SK-N-MC (cell line): ENCODE measurements around the gene ANKRD33.

Source experiments
- DNase-seq: peaks from one replicate; pipeline ENCODE4 v3.0.0-alpha.2; 2011; ENCODE audit warnings: low read depth, low spot score
- H3K27ac ChIP-seq: fragments of 200-600 bp; sonication (generic); 2 replicates; pipeline ENCODE4 v1.5.1; 2016; ENCODE audit warnings: mixed run types
- H3K36me3 ChIP-seq: fragments of 200-600 bp; sonication (generic); 2 replicates; pipeline ENCODE4 v1.6.1; 2017; ENCODE audit warnings: antibody characterized with exemption, low read length, mixed read lengths; ENCODE audit not compliant: insufficient read depth
- H3K4me3 ChIP-seq: fragments of 200-600 bp; sonication (generic); 2 replicates; pipeline ENCODE4 v1.5.1; 2016
- H3K9ac ChIP-seq: fragments of 200-600 bp; sonication (generic); 2 replicates; pipeline ENCODE4 v1.8.0; 2017; ENCODE audit warnings: mixed run types, mixed read lengths; ENCODE audit not compliant: insufficient read length
- H3K9me3 ChIP-seq: fragments of 200-600 bp; sonication (generic); 2 replicates; pipeline ENCODE4 v1.6.1; 2017; ENCODE audit warnings: low read depth, mild to moderate bottlenecking, antibody characterized with exemption, low read length, moderate library complexity, mixed read lengths
- EZH2 ChIP-seq: fragments of 200-600 bp; sonication (generic); IDR thresholded peaks from one replicate; pipeline ENCODE4 v1.6.1; 2017; ENCODE audit warnings: antibody characterized with exemption
- FOXP2 ChIP-seq: optimal IDR thresholded peaks from 2 replicates; pipeline ENCODE3; 2011; ENCODE audit warnings: mild to moderate bottlenecking, moderate library complexity; ENCODE audit not compliant: insufficient read depth; ENCODE audit errors: extremely low read length, control extremely low read depth
- POLR2AphosphoS5 ChIP-seq: IDR thresholded peaks from 2 replicates; pipeline ENCODE4 v1.6.1; 2012; ENCODE audit warnings: mild to moderate bottlenecking, low read depth, low read length, borderline replicate concordance

The ANKRD33 gene

DNA sequence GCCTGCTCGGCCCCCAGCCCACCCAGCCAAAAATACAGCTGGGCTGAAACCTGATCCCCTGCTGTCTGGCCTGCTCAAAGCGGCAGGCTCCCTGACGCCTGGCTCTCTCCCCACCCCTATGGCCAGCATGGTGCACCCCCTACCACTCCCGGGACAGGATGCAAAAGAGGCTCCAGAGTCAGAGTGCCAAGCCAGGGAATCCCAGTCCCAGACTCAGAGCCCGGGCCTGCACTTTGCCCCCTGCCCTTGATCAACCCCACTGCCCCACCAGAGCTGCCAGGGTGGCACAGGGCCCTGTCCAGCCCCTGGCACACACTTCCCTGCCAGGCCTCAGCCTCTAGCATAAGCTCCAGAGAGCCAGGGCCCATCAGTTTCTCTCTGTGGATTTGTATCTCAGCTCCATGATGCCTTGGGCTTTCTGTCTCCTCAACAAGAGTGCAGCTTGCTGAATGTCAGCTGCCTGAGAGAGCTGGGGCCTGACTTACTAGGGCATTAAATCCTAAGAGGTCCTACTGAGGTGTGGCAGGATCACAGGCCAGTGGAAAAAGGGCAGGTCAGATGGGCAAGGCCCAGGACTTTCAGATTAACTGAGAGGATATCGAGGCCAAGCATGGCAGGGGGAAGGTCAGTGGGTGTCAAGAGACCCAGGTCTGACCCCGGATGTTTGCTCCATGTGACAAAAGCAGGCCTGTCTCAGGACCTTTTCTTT lies 33.3 kb downstream of the ANKRD33 start:
- DNase-seq, result no peak
- Histone ChIP-seq H3K9ac (no peak overlapping the region), H3K27ac (no peak overlapping the region)

DNA sequence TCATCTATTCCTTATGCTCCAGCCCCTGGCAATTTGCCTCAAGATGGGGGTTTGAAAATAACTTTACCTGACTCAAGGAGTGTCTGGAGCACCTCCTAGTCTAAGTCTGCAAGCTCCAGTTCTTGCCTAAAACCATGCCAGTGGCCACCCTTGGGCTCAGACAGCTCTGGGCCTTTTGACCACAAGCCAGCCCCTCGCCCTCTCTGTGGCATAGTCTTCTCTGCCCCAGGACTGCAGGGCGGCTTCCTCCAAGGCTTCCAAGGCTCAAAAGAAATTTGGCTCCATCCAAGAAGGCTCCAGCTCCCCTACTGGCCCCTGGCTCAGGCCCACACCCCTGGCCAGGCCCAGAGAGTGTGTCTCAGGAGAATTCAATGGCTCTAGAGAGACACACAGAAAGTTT lies 34.2 kb downstream of the ANKRD33 start:
- TF ChIP-seq EZH2, result no peak
- Histone ChIP-seq H3K9ac (no peak overlapping the region), H3K36me3 (no peaks in the 10 kb centered on the region)

More for the DNA sequence above, 33.3 kb downstream of the ANKRD33 start:
- TF ChIP-seq POLR2AphosphoS5, result no peak
- TF ChIP-seq EZH2, result no peak
- TF ChIP-seq FOXP2, result no peak
- Histone ChIP-seq H3K4me3 (no peak overlapping the region), H3K9me3 (no peaks in the 10 kb centered on the region), H3K36me3 (no peaks in the 10 kb centered on the region)

DNA sequence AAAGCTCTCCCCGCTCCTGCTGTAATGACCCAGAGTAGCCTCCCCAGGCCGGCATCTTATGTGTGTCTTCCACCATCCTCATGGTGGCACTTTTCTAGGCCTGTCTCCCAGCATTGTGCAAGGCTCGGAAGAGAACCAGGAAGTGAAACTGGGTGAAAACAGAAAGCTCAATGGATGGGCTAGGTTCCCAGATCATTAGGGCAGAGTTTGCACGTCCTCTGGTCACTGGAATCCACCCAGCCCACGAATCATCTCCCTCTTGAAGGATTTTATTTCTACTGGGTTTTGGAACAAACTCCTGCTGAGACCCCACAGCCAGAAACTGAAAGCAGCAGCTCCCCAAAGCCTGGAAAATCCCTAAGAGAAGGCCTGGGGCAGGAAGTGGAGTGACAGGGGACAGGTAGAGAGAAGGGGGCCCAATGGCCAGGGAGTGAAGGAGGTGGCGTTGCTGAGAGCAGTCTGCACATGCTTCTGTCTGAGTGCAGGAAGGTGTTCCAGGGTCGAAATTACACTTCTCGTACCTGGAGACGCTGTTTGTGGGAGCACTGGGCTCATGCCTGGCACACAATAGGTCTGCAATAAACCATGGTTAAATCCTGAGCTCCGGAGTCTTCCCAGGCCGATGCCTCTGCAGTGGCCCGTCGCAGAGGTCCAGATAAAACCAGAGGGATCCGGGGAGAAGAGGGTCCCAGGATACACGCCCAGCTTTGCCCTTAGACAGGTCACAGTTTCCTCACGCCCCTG lies 35.0 kb downstream of the ANKRD33 start:
- Histone ChIP-seq H3K9ac (no peak overlapping the region), H3K27ac (no peak overlapping the region), H3K4me3 (no peak overlapping the region), H3K36me3 (no peaks in the 10 kb centered on the region), H3K9me3 (no peaks in the 10 kb centered on the region)
- TF ChIP-seq EZH2, result no peak
- no peak for TF ChIP-seq POLR2AphosphoS5
- no peak for TF ChIP-seq FOXP2
- no peak for DNase-seq

More for the DNA sequence above, 34.2 kb downstream of the ANKRD33 start:
- Histone ChIP-seq H3K4me3 (no peak overlapping the region), H3K9me3 (no peaks in the 10 kb centered on the region), H3K27ac (no peak overlapping the region)
- no peak for DNase-seq

DNA sequence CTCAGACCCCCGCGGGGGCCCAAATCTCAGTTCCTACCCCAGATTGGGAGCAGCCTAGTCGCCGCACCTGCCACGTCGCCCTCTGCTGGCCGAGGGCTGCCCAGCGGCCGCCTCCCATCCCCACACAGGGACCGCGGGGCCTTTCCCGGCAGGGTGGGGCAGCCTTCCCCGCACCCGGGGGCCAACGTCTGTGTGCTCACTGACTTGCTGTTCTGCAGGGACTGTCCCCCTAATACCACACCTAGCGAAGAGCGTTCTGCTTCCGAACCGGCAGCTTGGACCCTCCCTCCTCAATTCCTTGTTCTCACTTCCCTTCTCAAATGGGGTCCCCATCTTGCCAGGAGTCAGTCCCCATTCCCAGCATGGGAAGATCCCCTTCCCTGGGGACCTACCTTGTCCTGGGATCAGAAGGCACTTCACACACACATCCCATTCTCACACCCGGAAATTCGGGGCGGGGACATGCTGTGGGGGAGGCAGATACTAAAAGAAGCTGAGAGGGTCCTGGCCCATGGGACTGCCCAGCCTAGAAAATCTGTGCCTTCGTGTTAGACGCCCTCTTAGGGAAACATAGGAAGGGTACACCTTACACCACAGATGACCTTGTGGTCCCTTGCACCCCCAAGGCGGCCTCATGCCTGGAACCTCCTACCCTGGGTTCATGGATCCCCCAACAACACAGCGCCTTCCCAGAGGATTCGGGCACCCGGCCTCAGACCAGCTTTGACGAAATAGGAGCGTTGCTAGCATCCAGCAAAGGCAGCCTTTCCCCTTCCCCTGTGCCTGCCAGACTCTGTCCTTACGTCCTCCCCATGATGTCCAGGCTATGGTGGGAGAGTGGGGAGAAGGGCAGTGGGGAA lies 35.8 kb downstream of the ANKRD33 start:
- no peak for DNase-seq
- Histone ChIP-seq H3K27ac (no peak overlapping the region), H3K4me3 (no peak overlapping the region), H3K36me3 (no peaks in the 10 kb centered on the region), H3K9ac (no peak overlapping the region), H3K9me3 (no peaks in the 10 kb centered on the region)
- TF ChIP-seq FOXP2, result no peak

- TF ChIP-seq EZH2, result no peak
- no peak for TF ChIP-seq POLR2AphosphoS5
- no peak for TF ChIP-seq FOXP2
- no peak overlapping the region for H3K4me3 ChIP-seq
- DNase-seq, result no peak
- H3K9me3 ChIP-seq, result no peaks in the 10 kb centered on the region
- H3K27ac ChIP-seq, result no peak overlapping the region
- no peak overlapping the region for H3K9ac ChIP-seq
- H3K36me3 ChIP-seq, result no peaks in the 10 kb centered on the region
Observed at GRCh38 chr12:51924551-51925319, 36.8 kb downstream of the ANKRD33 start.

DNA sequence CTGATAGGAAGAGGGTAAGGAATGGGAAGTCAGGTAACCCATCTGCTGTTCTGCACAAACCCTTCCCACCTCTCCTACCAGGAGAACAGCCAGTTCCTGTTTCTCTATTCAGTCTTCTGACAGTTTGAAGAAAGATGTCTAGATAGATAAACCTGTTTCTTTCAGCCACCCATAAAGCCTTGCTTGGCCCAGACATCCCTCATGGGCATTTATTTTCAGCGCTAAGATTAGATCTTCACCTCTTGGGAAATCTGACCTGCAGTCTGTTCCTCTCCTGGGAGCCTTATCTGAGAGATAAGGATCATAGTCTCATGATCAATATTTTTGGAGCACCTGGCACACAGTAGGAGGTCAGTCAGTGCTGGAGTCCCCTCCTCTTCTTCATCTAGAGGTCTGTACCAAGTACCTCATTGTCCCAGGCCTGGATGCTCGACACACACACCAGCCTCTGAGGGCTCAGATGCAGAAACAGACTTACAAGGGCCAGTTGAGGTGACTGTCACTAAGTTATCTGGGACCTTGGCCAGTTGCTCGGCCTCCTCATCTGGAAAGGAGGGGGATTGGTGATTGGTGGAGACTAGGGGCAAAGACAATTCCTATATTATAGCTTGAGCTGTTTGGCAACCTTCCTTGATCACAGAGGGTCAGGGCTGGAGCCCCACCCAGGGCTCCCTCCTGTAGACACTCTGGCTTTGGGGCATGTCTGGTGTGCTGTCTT lies 37.6 kb downstream of the ANKRD33 start:
- TF ChIP-seq FOXP2 (no peak), POLR2AphosphoS5 (no peak), EZH2 (no peak)
- H3K4me3 ChIP-seq, result no peak overlapping the region
- no peak overlapping the region for H3K9ac ChIP-seq
- no peak overlapping the region for H3K27ac ChIP-seq
- H3K9me3 ChIP-seq, result no peaks in the 10 kb centered on the region
- no peak for DNase-seq
- H3K36me3 ChIP-seq, result no peaks in the 10 kb centered on the region

- H3K9me3 ChIP-seq, result no peaks in the 10 kb centered on the region
- no peak for DNase-seq
- H3K4me3 ChIP-seq, result no peak overlapping the region
- no peak for TF ChIP-seq POLR2AphosphoS5
- TF ChIP-seq FOXP2, result no peak
- TF ChIP-seq EZH2, result no peak
- H3K36me3 ChIP-seq, result no peaks in the 10 kb centered on the region
- no peak overlapping the region for H3K27ac ChIP-seq
- H3K9ac ChIP-seq, result no peak overlapping the region
Observed at GRCh38 chr12:51926064-51926632, 38.2 kb downstream of the ANKRD33 start.
